ENCODE results near the gene TMEM178B. TPM values are rescaled to one million over a fixed set of nuclear protein-coding genes. Genes with fewer than 3 reads are reported as not detected.

Gene TMEM178B
- total and polyA plus RNA-seq, 10 of the 15 experiments (the other 5 are each of a cell fraction or from before 2014, with no cell fraction given): 0.01 to 1.1 (median 0.04) TPM; not detected in 2

GRCh38 chr7:141246426-141246825, 172.6 kb downstream of the TMEM178B start:
- no peaks in the 10 kb centered on the region for H4K20me1 ChIP-seq (ENCODE audit: control insufficient read depth, insufficient read depth)
- in situ Hi-C loops (cut with MboI) (no loop called here), intact Hi-C loops (cut with micrococcal nuclease; ENCODE audit: unreplicated experiment) (no loop called here)
- RAD21 ChIA-PET (ENCODE audit: unreplicated experiment): no interaction called here
- H3K27ac ChIP-seq (ENCODE audit: control insufficient read depth, insufficient read depth): no peak overlapping the region
- H2AFZ ChIP-seq (ENCODE audit: control insufficient read depth, low read depth, low read length): no peak overlapping the region
- BruUV-seq (replicated peaks): no TSS peak
- ATAC-seq: no peak
- no peak for DNase-seq (ENCODE audit: low read depth, low spot score)
- H3K4me3 ChIP-seq: no peak overlapping the region
- H3K36me3 ChIP-seq (ENCODE audit: control insufficient read depth in 2 of 2, insufficient read depth in 2 of 2, low read length in 1 of 2): no peaks in the 10 kb centered on the region
- no peaks in the 10 kb centered on the region for H3K4me1 ChIP-seq (ENCODE audit: control insufficient read depth, insufficient read depth, low read length)
- FAIRE-seq: no peak
- 26% methylated on average over 6 of the region's 6 CpGs for WGBS (ENCODE audit: insufficient coverage, insufficient replicate concordance, low lambda C conversion rate, missing lambda C conversion rate)
- no peaks in the 10 kb centered on the region for H3K27me3 ChIP-seq (replicated peaks in 1 of 2; ENCODE audit: control insufficient read depth in 2 of 2, insufficient read depth in 2 of 2, low read length in 1 of 2)
- H3K9ac ChIP-seq (ENCODE audit: control insufficient read depth, insufficient read depth, low read length): no peak overlapping the region
- no peaks in the 10 kb centered on the region for H3K79me2 ChIP-seq (ENCODE audit: control insufficient read depth, insufficient read depth, low read length)
- POLR2A ChIA-PET: no interaction called here
- SMC1A ChIA-PET (ENCODE audit: uncharacterized antibody, unreplicated experiment): no interaction called here
- no peak overlapping the region for H3K4me2 ChIP-seq (ENCODE audit: control insufficient read depth, insufficient read depth)
- no peak for TF ChIP-seq PML (IDR thresholded peaks at IDR 0.05; ENCODE audit: low read length)
- no peaks in the 10 kb centered on the region for H3K9me3 ChIP-seq (replicated peaks; ENCODE audit: control insufficient read depth, insufficient read depth, low read length)
- CTCF ChIA-PET: interaction anchor here (0.9 kb wide), 1 partner anchor 21 kb away, joined by 3 read pairs; no protein-coding TSS in a partner anchor

DNA sequence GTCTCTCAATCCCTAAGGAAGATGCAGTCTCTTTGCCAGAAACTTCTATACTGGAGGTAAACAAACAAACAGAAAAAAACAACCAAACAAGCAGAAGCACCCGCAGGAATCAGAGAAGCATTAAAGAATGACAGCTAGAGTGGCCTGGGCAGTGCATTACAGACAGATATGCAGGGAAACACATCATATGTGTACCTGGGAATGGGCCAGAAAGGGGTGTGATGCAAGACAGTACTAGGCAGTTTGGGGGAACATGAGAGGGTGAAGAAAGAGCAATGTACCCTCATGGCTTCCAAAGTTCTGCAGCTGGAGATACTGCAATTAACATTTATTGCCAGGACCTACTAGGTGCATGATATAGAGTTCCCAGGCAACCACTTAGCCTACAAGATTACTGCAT, 177.3 kb downstream of the TMEM178B start:
- DNase-seq (ENCODE audit: low read depth, low spot score) (no peak), FAIRE-seq (no peak), ATAC-seq (no peak)
- in situ Hi-C loops (cut with MboI): no loop called here
- H3K27me3 ChIP-seq (replicated peaks in 1 of 2; ENCODE audit: control insufficient read depth in 2 of 2, insufficient read depth in 2 of 2, low read length in 1 of 2): no peaks in the 10 kb centered on the region
- no peak overlapping the region for H2AFZ ChIP-seq (ENCODE audit: control insufficient read depth, low read depth, low read length)
- no peak overlapping the region for H3K27ac ChIP-seq (ENCODE audit: control insufficient read depth, insufficient read depth)
- no peak overlapping the region for H3K9ac ChIP-seq (ENCODE audit: control insufficient read depth, insufficient read depth, low read length)
- H3K4me3 ChIP-seq: no peak overlapping the region
- ChIA-PET CTCF (interaction anchor here (1.2 to 1.5 kb wide), 2 partner anchors 9 to 398 kb away, joined by 3 to 4 read pairs; no protein-coding TSS in a partner anchor), POLR2A (no interaction called here), SMC1A (ENCODE audit: uncharacterized antibody, unreplicated experiment) (no interaction called here), RAD21 (ENCODE audit: unreplicated experiment) (no interaction called here)
- no peaks in the 10 kb centered on the region for H3K4me1 ChIP-seq (ENCODE audit: control insufficient read depth, insufficient read depth, low read length)
- no peaks in the 10 kb centered on the region for H4K20me1 ChIP-seq (ENCODE audit: control insufficient read depth, insufficient read depth)
- no peaks in the 10 kb centered on the region for H3K9me3 ChIP-seq (replicated peaks; ENCODE audit: control insufficient read depth, insufficient read depth, low read length)
- intact Hi-C loops (cut with micrococcal nuclease; ENCODE audit: unreplicated experiment): loop anchor here (10.0 kb wide), 1 partner anchor 404 kb away; no protein-coding TSS in a partner anchor
- H3K4me2 ChIP-seq (ENCODE audit: control insufficient read depth, insufficient read depth): no peak overlapping the region
- BruUV-seq (replicated peaks): no TSS peak
- H3K79me2 ChIP-seq (ENCODE audit: control insufficient read depth, insufficient read depth, low read length): no peaks in the 10 kb centered on the region
- H3K36me3 ChIP-seq (ENCODE audit: control insufficient read depth in 2 of 2, insufficient read depth in 2 of 2, low read length in 1 of 2): no peaks in the 10 kb centered on the region
- 0% methylated on average over 1 of the region's 1 CpG for WGBS (ENCODE audit: insufficient coverage, insufficient replicate concordance, low lambda C conversion rate, missing lambda C conversion rate)
- TF ChIP-seq ZSCAN29 (IDR thresholded peaks at IDR 0.05): no peak
- no peak for TF ChIP-seq TCF7 (IDR thresholded peaks at IDR 0.05; ENCODE audit: borderline replicate concordance)
- no peak for TF ChIP-seq ZBTB11 (CRISPR knock-in tag; IDR thresholded peaks at IDR 0.05)
- no peak for TF ChIP-seq BCL3 (IDR thresholded peaks at IDR 0.05; ENCODE audit: borderline replicate concordance, insufficient read depth, low read depth, low read length, poor library complexity, severe bottlenecking)
- no peak for TF ChIP-seq NRF1 (conservative IDR thresholded peaks at IDR 0.05; ENCODE audit: low read depth, low read length)
- no peak for TF ChIP-seq BCLAF1 (IDR thresholded peaks at IDR 0.05)
- no peak for TF ChIP-seq CBFB (IDR thresholded peaks at IDR 0.05; ENCODE audit: low read depth)
- TF ChIP-seq BHLHE40 (IDR thresholded peaks at IDR 0.05; ENCODE audit: borderline replicate concordance in 1 of 2, low read depth in 2 of 2, low read length in 1 of 2): no peak
- no peak for TF ChIP-seq ZNF24 (IDR thresholded peaks at IDR 0.05)

Measured in GM12878 (cell line).